GM18502 (cell line): ENCODE data around the gene EID2B.
A peak's percentile ranks its signal among the peaks of the same experiment; 100 is the strongest.

ENCODE experiments used
- ATAC-seq: cut with Tn5 transposase; IDR thresholded peaks from one replicate; pipeline ENCODE4 v1.9.1; 2021; ENCODE audit warnings: mild to moderate bottlenecking; ENCODE audit not compliant: unreplicated experiment, poor library complexity

EID2B gene

GRCh38 chr19:39533791-39534190 is 1.1 kb upstream of the EID2B start:
- ATAC-seq = no peak

- no peak for ATAC-seq
Observed at GRCh38 chr19:39533003-39533512, 406 bp upstream of the EID2B start.

DNA sequence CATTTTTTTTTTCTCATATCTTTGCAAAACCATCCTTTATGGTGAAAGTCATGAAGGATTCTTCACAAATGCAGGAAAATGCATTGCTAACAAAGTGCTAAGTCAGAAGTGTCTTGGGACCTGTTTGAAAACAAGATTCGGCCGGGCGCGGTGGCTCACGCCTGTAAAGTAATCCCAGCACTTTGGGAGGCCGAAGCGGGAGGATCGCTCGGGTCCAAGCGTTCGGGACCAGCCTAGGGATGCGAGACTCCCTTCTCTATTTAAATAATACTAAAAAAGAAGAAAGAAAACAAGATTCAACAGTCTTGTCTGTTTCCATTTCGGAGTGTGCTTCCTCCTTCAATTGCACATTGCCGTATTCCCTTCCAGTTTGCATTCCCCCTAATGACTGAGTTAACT is 819 bp downstream of the EID2B start:
- no peak for ATAC-seq

GRCh38 chr19:39525205-39525604 is 7.4 kb downstream of the EID2B start:
- ATAC-seq = no peak

DNA sequence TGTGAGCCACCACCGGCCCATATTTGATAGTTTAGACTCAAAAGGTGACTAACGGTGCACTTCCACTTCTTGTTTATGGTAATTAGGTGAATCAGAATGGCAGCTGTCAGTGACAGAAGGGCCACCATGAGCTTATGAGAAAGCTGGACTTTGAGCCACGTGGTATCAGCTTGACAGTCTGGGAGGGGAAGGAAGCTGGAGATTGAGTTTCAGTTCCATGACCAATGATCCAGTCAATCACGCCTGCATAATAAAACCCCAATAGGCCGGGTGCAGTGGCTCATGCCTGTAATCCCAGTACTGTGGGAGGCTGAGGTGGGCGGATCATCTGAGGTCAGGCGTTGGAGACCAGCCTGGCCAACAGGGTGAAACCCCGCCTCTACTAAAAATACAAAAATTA is 8.2 kb downstream of the EID2B start:
- no peak for ATAC-seq

DNA sequence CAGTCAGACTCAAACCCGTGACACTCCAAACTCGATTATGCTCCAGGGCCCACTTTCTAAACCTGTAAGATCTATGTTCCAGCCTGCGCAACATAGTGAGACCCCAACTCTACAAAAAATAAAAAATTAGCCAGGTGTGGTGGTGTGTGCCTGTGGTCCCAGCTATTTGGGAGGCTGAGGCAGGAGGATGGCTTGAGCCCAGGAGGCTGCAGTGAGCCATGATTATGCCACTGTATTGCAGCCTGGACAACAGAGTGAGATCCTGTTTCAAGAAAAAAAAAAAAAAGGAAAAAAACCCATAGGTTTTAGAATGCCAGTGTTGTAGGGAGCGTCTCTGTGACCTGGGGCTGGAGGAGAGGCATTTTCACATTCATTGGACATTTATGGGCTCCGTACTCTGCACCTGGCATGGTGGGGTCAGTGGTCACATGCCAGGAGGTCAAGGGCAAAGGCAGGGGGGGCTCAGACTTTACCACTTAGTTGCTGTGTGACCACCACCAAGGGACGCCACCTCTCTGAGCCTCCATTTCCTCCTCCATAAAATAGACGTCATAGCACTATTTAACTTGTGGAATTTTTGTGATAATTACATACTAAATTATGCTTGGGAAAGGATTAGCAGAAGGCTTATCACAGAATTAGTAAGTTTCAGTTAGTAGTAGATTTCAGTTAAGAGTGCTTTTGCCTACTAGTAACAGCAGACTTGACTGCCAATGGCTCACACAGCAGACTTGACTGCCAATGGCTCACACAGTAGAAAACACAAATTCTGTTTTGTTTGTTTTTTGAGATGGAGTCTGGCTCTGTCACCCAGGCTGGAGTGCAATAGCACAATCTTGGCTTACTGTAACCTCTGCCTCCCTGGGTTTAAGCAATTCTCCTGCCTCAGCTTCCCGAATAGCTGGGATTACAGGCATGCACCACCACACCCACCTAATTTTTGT is 11.8 kb downstream of the EID2B start:
- ATAC-seq = no peak

- no peak for ATAC-seq
Observed at GRCh38 chr19:39518975-39519374, 13.7 kb downstream of the EID2B start.

GRCh38 chr19:39518458-39518857 is 14.2 kb downstream of the EID2B start:
- ATAC-seq = no peak

DNA sequence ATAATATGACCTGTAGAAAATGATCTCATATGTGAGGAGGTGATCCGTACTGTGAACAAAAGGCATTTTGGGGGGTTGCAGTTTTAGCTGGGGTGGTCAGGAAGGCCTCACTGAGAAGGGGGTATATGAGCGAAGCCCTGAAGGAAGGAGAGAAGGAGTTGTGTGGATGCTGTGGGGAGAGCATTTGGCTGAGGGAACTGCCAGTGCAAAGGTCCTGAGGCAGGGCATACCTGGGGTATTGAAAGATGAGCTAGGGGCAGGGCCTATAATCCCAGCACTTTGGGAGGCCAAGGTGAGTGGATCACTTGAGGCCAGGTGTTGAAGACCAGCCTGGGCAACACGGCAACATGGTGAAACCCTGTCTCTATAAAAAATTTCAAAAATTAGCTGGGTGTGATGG is 15.2 kb downstream of the EID2B start:
- no peak for ATAC-seq

DNA sequence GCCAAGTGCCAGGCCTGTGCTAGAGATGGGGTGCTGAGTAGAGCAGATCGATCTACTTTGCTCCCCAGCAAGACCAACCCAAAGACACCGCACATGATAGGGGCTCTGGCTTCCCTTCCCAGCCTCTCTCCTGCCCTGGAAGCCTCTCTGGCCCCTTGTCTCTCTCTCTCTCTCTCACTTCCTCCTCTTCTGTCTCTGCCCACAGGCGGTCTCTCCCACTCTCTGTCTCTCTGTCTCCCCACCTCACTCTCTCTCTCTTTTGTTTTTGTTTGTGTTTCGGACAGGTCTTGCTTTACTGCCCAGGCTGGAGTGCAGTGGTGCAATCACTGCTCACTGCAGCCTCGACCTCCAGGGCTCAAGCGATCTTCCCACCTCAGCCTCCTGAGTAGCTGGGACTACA is 16.4 kb downstream of the EID2B start:
- ATAC-seq = no peak

DNA sequence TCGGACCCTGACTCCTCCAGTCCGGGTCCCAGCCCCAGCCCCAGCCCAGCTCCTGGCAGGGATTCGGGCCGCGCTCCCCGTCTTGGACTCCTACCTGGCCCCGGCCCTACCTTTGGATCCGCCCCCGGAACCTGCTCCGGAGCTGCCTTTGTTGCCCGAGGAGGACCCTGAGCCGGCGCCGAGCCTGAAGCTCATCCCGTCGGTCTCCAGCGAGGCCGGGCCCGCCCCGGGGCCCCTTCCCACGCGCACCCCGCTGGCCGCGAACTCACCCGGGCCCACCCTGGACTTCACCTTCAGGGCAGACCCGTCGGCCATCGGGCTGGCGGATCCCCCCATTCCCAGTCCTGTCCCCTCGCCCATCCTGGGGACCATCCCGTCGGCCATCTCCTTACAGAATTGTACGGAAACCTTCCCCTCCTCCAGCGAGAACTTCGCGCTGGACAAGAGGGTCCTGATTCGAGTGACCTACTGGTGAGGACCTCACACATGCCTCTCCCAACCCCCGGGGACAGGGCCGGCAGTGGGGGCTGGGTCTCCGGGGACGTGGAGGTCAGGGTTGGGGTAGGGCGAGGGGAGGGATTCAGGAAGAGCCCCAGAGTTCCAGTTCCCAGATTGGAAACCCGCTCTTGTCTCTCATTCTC is 17.0 kb downstream of the EID2B start:
- no peak for ATAC-seq

DNA sequence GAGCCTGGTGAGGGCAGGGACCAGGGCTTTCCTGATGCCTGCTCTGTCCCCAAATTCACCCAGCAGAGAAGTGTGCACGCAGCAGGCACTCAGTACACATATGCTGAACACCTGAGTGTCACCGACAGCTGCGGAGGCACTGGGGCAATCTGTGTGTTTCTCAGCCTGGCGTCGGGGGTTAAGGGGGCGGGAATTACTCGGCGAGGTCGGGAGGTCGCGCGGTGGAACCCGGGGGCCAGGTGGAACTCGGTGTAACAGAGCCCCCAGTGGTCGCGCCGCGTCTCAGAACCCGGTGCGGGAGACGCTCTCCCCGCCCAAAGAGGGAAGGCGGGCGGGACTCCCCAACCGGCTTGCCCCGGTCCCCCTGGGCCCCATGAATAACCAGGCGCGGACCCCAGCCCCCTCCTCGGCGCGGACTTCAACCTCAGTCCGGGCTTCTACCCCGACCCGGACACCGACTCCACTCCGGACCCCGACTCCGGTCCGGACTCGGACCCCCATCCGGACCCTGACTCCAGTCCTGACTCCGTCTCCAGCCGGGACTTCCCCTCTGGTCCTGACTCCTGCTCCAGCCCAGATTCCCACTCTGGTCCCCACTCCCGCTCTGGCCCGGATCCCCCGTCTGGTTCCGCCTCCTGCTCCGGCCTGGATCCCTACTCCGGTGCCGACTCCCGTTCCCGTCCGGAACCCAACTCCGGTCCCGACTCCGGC is 17.7 kb downstream of the EID2B start, which contains the start of gene SELENOV:
Gene SELENOV, plus strand, starts transcription at position 300 of the 711 bp plus-strand sequence. Its CDS starts 74 bp downstream, at position 374.
- no peak for ATAC-seq

- no peak for ATAC-seq
Observed at GRCh38 chr19:39512988-39513387, 19.7 kb downstream of the EID2B start.

- no peak for ATAC-seq
Observed at GRCh38 chr19:39509233-39509632, 23.4 kb downstream of the EID2B start.

DNA sequence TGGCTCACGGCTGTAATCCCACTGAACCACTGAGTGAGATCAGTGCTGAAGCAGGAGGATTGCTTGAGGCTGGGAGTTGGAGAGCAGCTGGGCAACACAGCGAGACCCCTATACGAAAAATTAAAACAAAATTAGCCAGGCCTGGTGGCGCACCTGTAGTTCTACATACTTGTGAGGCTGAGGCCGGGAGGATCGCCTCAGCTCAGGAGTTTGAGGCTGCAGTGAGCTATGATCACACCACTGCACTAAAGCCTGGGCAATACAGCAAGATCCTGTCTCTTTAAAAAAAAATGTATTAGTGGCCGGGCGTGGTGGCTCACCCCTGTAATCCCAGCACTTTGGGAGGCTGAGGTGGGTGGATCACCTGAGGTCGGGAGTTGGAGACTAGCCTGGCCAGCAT is 24.0 kb downstream of the EID2B start:
- ATAC-seq = no peak

DNA sequence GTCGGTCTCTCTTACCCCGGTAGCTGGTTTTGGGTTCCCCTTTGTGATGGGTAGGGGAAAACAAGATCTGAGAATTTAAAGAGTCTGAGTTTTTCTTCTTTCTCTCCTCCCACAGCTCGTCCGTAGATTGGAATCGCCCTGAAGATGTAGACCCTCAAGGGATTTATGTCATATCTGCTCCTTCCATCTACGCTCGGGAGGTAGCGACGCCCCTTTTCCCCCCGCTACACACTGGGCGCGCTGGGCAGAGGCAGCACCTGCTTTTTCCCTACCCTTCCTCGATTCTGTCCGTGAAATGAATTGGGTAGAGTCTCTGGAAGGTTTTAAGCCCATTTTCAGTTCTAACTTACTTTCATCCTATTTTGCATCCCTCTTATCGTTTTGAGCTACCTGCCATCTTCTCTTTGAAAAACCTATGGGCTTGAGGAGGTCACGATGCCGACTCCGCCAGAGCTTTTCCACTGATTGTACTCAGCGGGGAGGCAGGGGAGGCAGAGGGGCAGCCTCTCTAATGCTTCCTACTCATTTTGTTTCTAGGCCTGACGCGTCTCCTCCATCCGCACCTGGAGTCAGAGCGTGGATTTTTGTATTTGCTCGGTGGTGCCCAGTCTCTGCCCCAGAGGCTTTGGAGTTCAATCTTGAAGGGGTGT is 24.8 kb downstream of the EID2B start:
- ATAC-seq = no peak

DNA sequence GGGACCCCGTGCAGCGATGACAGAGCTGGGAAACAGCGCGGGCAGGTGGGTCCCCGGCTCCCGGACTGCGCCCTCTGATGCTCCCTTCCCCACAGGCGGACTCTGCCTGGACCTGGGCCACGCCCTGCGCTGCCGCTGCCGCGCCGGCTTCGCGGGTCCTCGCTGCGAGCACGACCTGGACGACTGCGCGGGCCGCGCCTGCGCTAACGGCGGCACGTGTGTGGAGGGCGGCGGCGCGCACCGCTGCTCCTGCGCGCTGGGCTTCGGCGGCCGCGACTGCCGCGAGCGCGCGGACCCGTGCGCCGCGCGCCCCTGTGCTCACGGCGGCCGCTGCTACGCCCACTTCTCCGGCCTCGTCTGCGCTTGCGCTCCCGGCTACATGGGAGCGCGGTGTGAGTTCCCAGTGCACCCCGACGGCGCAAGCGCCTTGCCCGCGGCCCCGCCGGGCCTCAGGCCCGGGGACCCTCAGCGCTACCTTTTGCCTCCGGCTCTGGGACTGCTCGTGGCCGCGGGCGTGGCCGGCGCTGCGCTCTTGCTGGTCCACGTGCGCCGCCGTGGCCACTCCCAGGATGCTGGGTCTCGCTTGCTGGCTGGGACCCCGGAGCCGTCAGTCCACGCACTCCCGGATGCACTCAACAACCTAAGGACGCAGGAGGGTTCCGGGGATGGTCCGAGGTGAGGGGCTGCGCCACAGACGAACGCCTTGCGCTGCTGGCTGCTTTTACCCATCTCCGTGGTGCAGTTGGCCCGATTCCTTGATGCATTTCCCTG is 25.5 kb downstream of the EID2B start:
- peak; percentile 64 for ATAC-seq

GRCh38 chr19:39506598-39506943 is 26.1 kb downstream of the EID2B start:
- ATAC-seq = no peak

- ATAC-seq = no peak
Observed at GRCh38 chr19:39502640-39503417, 29.8 kb downstream of the EID2B start.
